ENCODE measurements around the gene SLC12A9.

SLC12A9 gene

GRCh38 chr7:100863406-100863950, 11.0 kb downstream of the SLC12A9 start:
- DNase-seq: no peak

- no peak for DNase-seq
These were observed 11.8 kb downstream of the SLC12A9 start for GRCh38 chr7:100864263-100864845.

- peak; percentile 60 for DNase-seq
These were observed 12.9 kb downstream of the SLC12A9 start for GRCh38 chr7:100865372-100865911.

- DNase-seq: no peak
These were observed 13.6 kb downstream of the SLC12A9 start for GRCh38 chr7:100865938-100866728.

- no peak for DNase-seq
These were observed 14.2 kb downstream of the SLC12A9 start for GRCh38 chr7:100866729-100867039.

GRCh38 chr7:100867040-100867775, 14.7 kb downstream of the SLC12A9 start, which contains the start of gene TRIP6:
Gene TRIP6 (plus strand): TSS chr7:100867387. CDS start chr7:100867498, 111 bp downstream.
- peak; percentile 79 for DNase-seq

- DNase-seq: no peak
These were observed 15.4 kb downstream of the SLC12A9 start for GRCh38 chr7:100867776-100868485.

GRCh38 chr7:100873599-100874299, 21.2 kb downstream of the SLC12A9 start:
- DNase-seq: no peak

- DNase-seq: no peak
These were observed 21.7 kb downstream of the SLC12A9 start for GRCh38 chr7:100874300-100874576.

GRCh38 chr7:100874577-100875355, 22.3 kb downstream of the SLC12A9 start, which contains the start of gene SRRT:
Gene SRRT (plus strand): TSS chr7:100875103. CDS start chr7:100875591, 488 bp downstream.
- DNase-seq: peak; percentile 79

- no peak for DNase-seq
These were observed 22.8 kb downstream of the SLC12A9 start for GRCh38 chr7:100875356-100875751.

- DNase-seq: no peak
These were observed 25.5 kb downstream of the SLC12A9 start for GRCh38 chr7:100878013-100878412.

GRCh38 chr7:100878685-100879084, 26.2 kb downstream of the SLC12A9 start:
- DNase-seq: no peak

- no peak for DNase-seq
These were observed 27.3 kb downstream of the SLC12A9 start for GRCh38 chr7:100879685-100880261.

- no peak for DNase-seq
These were observed 28.1 kb downstream of the SLC12A9 start for GRCh38 chr7:100880645-100881044.

GRCh38 chr7:100881136-100881535, 28.6 kb downstream of the SLC12A9 start:
- no peak for DNase-seq

GRCh38 chr7:100882201-100882600, 29.7 kb downstream of the SLC12A9 start:
- no peak for DNase-seq

- DNase-seq: no peak
These were observed 30.4 kb downstream of the SLC12A9 start for GRCh38 chr7:100882785-100883526.

- no peak for DNase-seq
These were observed 32.4 kb downstream of the SLC12A9 start for GRCh38 chr7:100884736-100885439.
